ENCODE data around the gene GATB. TPM values are rescaled to one million over a fixed set of nuclear protein-coding genes. Genes with fewer than 3 reads are reported as not detected.

GATB gene
- total and polyA plus RNA-seq, 2 donors (not counting 1 experiment from before 2014, with no cell fraction given): 11.6 to 19.2 TPM

DNA sequence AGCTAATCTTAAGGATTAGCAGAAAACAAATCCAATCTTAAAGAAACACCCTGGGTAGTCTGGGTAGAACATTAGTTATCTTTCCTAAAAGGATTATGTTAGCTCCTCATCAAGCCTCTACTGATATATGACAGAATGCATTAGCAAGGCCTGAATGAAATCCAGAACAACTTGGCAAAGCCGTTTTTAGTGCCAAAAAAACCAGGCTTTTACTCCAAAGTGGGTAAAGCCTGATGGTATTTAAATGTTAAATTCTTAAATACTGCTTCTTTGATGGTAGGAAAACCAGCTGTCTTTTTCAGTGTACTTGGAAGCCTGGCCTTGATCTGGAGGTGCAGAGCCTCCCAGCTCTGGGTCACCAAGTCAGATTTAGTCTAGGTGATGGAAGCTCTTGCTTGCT lies 120.4 kb downstream of the GATB start:
- no peak overlapping the region for H3K27ac Mint-ChIP-seq
- no peaks in the 10 kb centered on the region for H3K27me3 Mint-ChIP-seq
- Histone ChIP-seq H3K27ac (ENCODE audit: low read length in 2 of 2) (no peak overlapping the region), H3K27me3 (replicated peaks in 1 of 4; ENCODE audit: control extremely low read depth in 1 of 4, control insufficient read depth in 3 of 4, insufficient read depth in 4 of 4, low read length in 3 of 4) (peaks cover 0 to 2% (median 0%) of the 10 kb centered on the region in 4 experiments), H3K36me3 (replicated peaks in 1 of 2; ENCODE audit: control extremely low read depth in 1 of 2, control insufficient read depth in 1 of 2, extremely low read depth in 1 of 2, insufficient read depth in 2 of 2, low read length in 1 of 2) (no peaks in the 10 kb centered on the region), H3K4me3 (ENCODE audit: control extremely low read depth in 1 of 5, extremely low read depth in 1 of 5, insufficient read depth in 1 of 5, low read depth in 2 of 5, low read length in 4 of 5) (no peak overlapping the region), H3K9ac (ENCODE audit: low read length) (no peak overlapping the region), H2AFZ (ENCODE audit: insufficient read depth, low read depth, low read length, poor library complexity, severe bottlenecking) (no peak overlapping the region), H3K4me2 (replicated peaks; ENCODE audit: low read depth, low read length, poor library complexity, severe bottlenecking) (no peak overlapping the region), H3K9me3 (ENCODE audit: control extremely low read depth in 1 of 3, control insufficient read depth in 2 of 3, insufficient read depth in 1 of 3, low read length in 2 of 3) (no peaks in the 10 kb centered on the region), H3K79me2 (ENCODE audit: control insufficient read depth, insufficient read depth, low read length) (no peaks in the 10 kb centered on the region), H3K4me1 (ENCODE audit: control insufficient read depth in 2 of 2, insufficient read depth in 2 of 2, low read length in 2 of 2) (no peaks in the 10 kb centered on the region), H4K20me1 (ENCODE audit: control insufficient read depth, insufficient read depth, low read length, poor library complexity, severe bottlenecking) (no peaks in the 10 kb centered on the region)
- no CpG with 5 or more reads among the region's 1 CpG for WGBS (ENCODE audit: insufficient coverage)
- no peaks in the 10 kb centered on the region for H3K9me3 Mint-ChIP-seq (ENCODE audit: insufficient read depth)
- H3K4me1 Mint-ChIP-seq: no peaks in the 10 kb centered on the region
- ChIA-PET POLR2A (no interaction called here), CTCF (no interaction called here)
- DNase-seq (no peak), ATAC-seq (ENCODE audit: low read depth) (no peak)
- intact Hi-C loops (cut with micrococcal nuclease): no loop called here
- H3K4me3 Mint-ChIP-seq: no peak overlapping the region
- TF ChIP-seq, protein P1, sequence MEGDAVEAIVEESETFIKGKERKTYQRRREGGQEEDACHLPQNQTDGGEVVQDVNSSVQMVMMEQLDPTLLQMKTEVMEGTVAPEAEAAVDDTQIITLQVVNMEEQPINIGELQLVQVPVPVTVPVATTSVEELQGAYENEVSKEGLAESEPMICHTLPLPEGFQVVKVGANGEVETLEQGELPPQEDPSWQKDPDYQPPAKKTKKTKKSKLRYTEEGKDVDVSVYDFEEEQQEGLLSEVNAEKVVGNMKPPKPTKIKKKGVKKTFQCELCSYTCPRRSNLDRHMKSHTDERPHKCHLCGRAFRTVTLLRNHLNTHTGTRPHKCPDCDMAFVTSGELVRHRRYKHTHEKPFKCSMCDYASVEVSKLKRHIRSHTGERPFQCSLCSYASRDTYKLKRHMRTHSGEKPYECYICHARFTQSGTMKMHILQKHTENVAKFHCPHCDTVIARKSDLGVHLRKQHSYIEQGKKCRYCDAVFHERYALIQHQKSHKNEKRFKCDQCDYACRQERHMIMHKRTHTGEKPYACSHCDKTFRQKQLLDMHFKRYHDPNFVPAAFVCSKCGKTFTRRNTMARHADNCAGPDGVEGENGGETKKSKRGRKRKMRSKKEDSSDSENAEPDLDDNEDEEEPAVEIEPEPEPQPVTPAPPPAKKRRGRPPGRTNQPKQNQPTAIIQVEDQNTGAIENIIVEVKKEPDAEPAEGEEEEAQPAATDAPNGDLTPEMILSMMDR (IDR thresholded peaks at IDR 0.05): no peak
- TF ChIP-seq EZH2 (IDR thresholded peaks at IDR 0.05; ENCODE audit: borderline replicate concordance, insufficient read depth, low read depth, low read length, poor library complexity, severe bottlenecking): no peak

DNA sequence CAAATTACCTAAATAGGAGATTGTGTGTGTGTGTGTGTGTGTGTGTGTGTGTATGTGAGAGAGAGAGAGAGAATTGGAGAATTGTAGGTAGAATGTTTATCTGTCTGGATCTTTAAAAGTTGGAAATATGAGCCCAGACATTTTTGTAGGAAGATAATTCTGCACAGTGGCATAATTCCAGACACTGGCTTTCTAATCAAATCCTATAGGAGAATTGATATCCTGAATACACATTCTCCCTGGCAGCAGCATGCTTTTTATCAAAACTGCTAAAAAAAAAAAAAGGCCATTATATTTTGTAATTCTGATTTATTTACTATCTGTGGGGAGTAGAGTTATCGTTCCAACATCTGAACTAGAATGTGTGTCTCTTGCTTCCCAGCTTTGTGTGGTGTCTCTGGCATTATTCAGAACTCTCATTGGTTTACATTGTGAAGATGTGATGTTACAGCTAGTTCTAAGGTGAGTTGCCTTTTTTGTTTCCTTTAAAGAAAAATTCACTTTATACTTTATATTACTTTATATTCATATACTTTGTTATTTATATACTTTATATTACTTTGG lies 122.4 kb downstream of the GATB start:
- no peaks in the 10 kb centered on the region for H3K36me3 ChIP-seq (replicated peaks in 1 of 2; ENCODE audit: control extremely low read depth in 1 of 2, control insufficient read depth in 1 of 2, extremely low read depth in 1 of 2, insufficient read depth in 2 of 2, low read length in 1 of 2)
- H4K20me1 ChIP-seq (ENCODE audit: control insufficient read depth, insufficient read depth, low read length, poor library complexity, severe bottlenecking): no peaks in the 10 kb centered on the region
- CTCF ChIA-PET: no interaction called here

More for the DNA sequence above, 122.4 kb downstream of the GATB start:
- Mint-ChIP-seq H3K9me3 (ENCODE audit: insufficient read depth) (no peaks in the 10 kb centered on the region), H3K4me1 (no peaks in the 10 kb centered on the region), H3K27me3 (no peaks in the 10 kb centered on the region), H3K27ac (no peak overlapping the region), H3K4me3 (no peak overlapping the region)
- DNase-seq (no peak), ATAC-seq (ENCODE audit: low read depth) (no peak)
- POLR2A ChIA-PET: no interaction called here
- no peak overlapping the region for H3K4me3 ChIP-seq (ENCODE audit: control extremely low read depth in 1 of 5, extremely low read depth in 1 of 5, insufficient read depth in 1 of 5, low read depth in 2 of 5, low read length in 4 of 5)
- H3K79me2 ChIP-seq (ENCODE audit: control insufficient read depth, insufficient read depth, low read length): no peaks in the 10 kb centered on the region
- H3K4me1 ChIP-seq (ENCODE audit: control insufficient read depth in 2 of 2, insufficient read depth in 2 of 2, low read length in 2 of 2): no peaks in the 10 kb centered on the region
- no peak overlapping the region for H3K9ac ChIP-seq (ENCODE audit: low read length)
- no peak overlapping the region for H3K4me2 ChIP-seq (replicated peaks; ENCODE audit: low read depth, low read length, poor library complexity, severe bottlenecking)
- intact Hi-C loops (cut with micrococcal nuclease): no loop called here
- H2AFZ ChIP-seq (ENCODE audit: insufficient read depth, low read depth, low read length, poor library complexity, severe bottlenecking): no peak overlapping the region
- peaks cover 0 to 3% (median 0%) of the 10 kb centered on the region in 4 experiments for H3K27me3 ChIP-seq (replicated peaks in 1 of 4; ENCODE audit: control extremely low read depth in 1 of 4, control insufficient read depth in 3 of 4, insufficient read depth in 4 of 4, low read length in 3 of 4)
- H3K27ac ChIP-seq (ENCODE audit: low read length in 2 of 2): no peak overlapping the region
- no CpG with 5 or more reads among the region's 1 CpG for WGBS (ENCODE audit: insufficient coverage)
- no peaks in the 10 kb centered on the region for H3K9me3 ChIP-seq (ENCODE audit: control extremely low read depth in 1 of 3, control insufficient read depth in 2 of 3, insufficient read depth in 1 of 3, low read length in 2 of 3)
- TF ChIP-seq, protein P1 (IDR thresholded peaks at IDR 0.05): no peak
- TF ChIP-seq EZH2 (IDR thresholded peaks at IDR 0.05; ENCODE audit: borderline replicate concordance, insufficient read depth, low read depth, low read length, poor library complexity, severe bottlenecking): no peak
